Panc1 (cell line): ENCODE measurements around the gene DIPK1B.

ENCODE experiments used
- TCF7L2 ChIP-seq: IDR thresholded peaks from 2 replicates; pipeline ENCODE4 v1.6.1; 2011; ENCODE audit warnings: mild to moderate bottlenecking, low read depth, low read length, inconsistent platforms
- TF ChIP-seq, protein P1 (sequence below): fragments of 450-650 bp; IDR thresholded peaks from 2 replicates; pipeline ENCODE4 v1.5.1; 2017; ENCODE audit warnings: mild to moderate bottlenecking

DNA sequence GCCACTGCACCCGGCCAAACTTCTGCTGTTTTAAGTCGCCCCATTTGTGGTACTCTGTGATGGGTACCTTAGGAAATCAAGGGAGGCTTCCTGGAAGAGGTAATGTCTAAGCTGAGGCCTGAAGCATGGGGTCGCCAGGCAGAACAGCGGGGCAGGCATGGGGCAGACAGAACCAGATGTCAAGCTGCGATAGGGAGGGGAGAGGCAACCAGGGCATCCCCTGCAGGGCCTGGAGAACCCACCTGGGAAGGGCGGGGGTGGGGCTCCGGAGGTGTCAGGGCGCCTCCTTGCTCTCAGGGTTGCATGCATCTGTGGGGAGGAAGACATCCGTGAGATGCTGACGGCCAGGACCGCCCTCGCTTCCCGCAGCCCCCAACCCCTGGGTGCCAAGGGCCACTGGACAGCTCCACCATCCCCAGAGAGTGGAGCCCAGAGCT lies 49.2 kb downstream of the DIPK1B start:
- TF ChIP-seq, protein P1, sequence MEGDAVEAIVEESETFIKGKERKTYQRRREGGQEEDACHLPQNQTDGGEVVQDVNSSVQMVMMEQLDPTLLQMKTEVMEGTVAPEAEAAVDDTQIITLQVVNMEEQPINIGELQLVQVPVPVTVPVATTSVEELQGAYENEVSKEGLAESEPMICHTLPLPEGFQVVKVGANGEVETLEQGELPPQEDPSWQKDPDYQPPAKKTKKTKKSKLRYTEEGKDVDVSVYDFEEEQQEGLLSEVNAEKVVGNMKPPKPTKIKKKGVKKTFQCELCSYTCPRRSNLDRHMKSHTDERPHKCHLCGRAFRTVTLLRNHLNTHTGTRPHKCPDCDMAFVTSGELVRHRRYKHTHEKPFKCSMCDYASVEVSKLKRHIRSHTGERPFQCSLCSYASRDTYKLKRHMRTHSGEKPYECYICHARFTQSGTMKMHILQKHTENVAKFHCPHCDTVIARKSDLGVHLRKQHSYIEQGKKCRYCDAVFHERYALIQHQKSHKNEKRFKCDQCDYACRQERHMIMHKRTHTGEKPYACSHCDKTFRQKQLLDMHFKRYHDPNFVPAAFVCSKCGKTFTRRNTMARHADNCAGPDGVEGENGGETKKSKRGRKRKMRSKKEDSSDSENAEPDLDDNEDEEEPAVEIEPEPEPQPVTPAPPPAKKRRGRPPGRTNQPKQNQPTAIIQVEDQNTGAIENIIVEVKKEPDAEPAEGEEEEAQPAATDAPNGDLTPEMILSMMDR: no peak
- TF ChIP-seq TCF7L2: no peak
